Mesenteric fat pad (tissue), 1 donor: ENCODE data around the gene PTPN3. TPM values are rescaled to one million over a fixed set of nuclear protein-coding genes. Genes with fewer than 3 reads are reported as not detected.

Source experiments
- DNase-seq: peaks from one replicate; pipeline ENCODE4 v3.0.0-alpha.2; 2020; ENCODE audit warnings: low spot score
- total RNA-seq: library from RNA; stranded (reverse); fragmentation: NEBNext Ultra II Directional; extraction: Animal tissue kit (Norgen Biotek cat#: 25700); gene quantifications from one replicate; pipeline ENCODE4 v1.2.1, GENCODE V29; 2021
- donor health status: DM: yes; HTN: yes; CAD: no.

The PTPN3 gene
- total RNA-seq, 1 donor from 2014 or later: 6.3 TPM

GRCh38 chr9:109426626-109427402 lies 71.3 kb downstream of the PTPN3 start:
- no peak for DNase-seq

- no peak for DNase-seq
Measured at GRCh38 chr9:109424618-109425017, 73.5 kb downstream of the PTPN3 start.

- no peak for DNase-seq
Measured at GRCh38 chr9:109423877-109424276, 74.2 kb downstream of the PTPN3 start.

- DNase-seq: no peak
Measured at GRCh38 chr9:109422641-109423040, 75.5 kb downstream of the PTPN3 start.

- DNase-seq: no peak
Measured at GRCh38 chr9:109421026-109421970, 76.8 kb downstream of the PTPN3 start.

GRCh38 chr9:109419531-109419930 lies 78.6 kb downstream of the PTPN3 start:
- DNase-seq: no peak

GRCh38 chr9:109418827-109419226 lies 79.3 kb downstream of the PTPN3 start:
- no peak for DNase-seq

GRCh38 chr9:109417585-109418544 lies 80.2 kb downstream of the PTPN3 start:
- DNase-seq: no peak

- DNase-seq: no peak
Measured at GRCh38 chr9:109417054-109417453, 81.1 kb downstream of the PTPN3 start.

GRCh38 chr9:109416135-109416706 lies 81.9 kb downstream of the PTPN3 start:
- no peak for DNase-seq

- DNase-seq: no peak
Measured at GRCh38 chr9:109414125-109414785, 83.9 kb downstream of the PTPN3 start.

GRCh38 chr9:109411798-109412352 lies 86.2 kb downstream of the PTPN3 start:
- DNase-seq: no peak

GRCh38 chr9:109411069-109411761 lies 86.9 kb downstream of the PTPN3 start:
- DNase-seq: no peak

GRCh38 chr9:109409773-109410397 lies 88.2 kb downstream of the PTPN3 start:
- no peak for DNase-seq

- no peak for DNase-seq
Measured at GRCh38 chr9:109408759-109409462, 89.2 kb downstream of the PTPN3 start.

- DNase-seq: no peak
Measured at GRCh38 chr9:109403766-109404320, 94.3 kb downstream of the PTPN3 start.

- no peak for DNase-seq
Measured at GRCh38 chr9:109403116-109403515, 95.0 kb downstream of the PTPN3 start.

- DNase-seq: no peak
Measured at GRCh38 chr9:109401990-109402318, 96.2 kb downstream of the PTPN3 start.
